Measurements from ENCODE around the gene OR11A1. TPM values are rescaled to one million over a fixed set of nuclear protein-coding genes. Genes with fewer than 3 reads are reported as not detected.

OR11A1 gene
- total and polyA plus RNA-seq, 2 experiments from 2014 or later, result not detected

GRCh38 chr6:29489286-29489685 lies 32.4 kb upstream of the OR11A1 start (continued):
- TF ChIP-seq ZNF462 (CRISPR knock-in tag; IDR thresholded peaks at IDR 0.05) (no peak), CTCF (conservative IDR thresholded peaks at IDR 0.05; ENCODE audit: low read depth in 2 of 2) (no peak), CREB1 (CRISPR knock-in tag; IDR thresholded peaks at IDR 0.05; ENCODE audit: low read depth) (no peak), STAT1 (IDR thresholded peaks at IDR 0.05; ENCODE audit: unreplicated experiment) (no peak), NANOG (IDR thresholded peaks at IDR 0.05; ENCODE audit: borderline replicate concordance) (no peak)

- Histone ChIP-seq H3K4me3 (no peak overlapping the region), H3K79me2 (replicated peaks; ENCODE audit: insufficient read depth) (no peaks in the 10 kb centered on the region), H3K4me1 (ENCODE audit: insufficient read depth) (no peaks in the 10 kb centered on the region), H3F3A (replicated peaks; ENCODE audit: low read depth) (no peaks in the 10 kb centered on the region), H3K9me2 (ENCODE audit: insufficient read depth) (peaks cover 22% of the 10 kb centered on the region), H3K27me3 (ENCODE audit: insufficient read depth) (no peaks in the 10 kb centered on the region), H3K36me3 (ENCODE audit: insufficient read depth) (no peaks in the 10 kb centered on the region), H2AFZ (no peak overlapping the region), H4K20me1 (replicated peaks; ENCODE audit: insufficient read depth) (no peaks in the 10 kb centered on the region), H3K27ac (ENCODE audit: low read depth) (no peak overlapping the region), H3K4me2 (no peak overlapping the region)
- H3K27ac Mint-ChIP-seq, result no peak overlapping the region
- ATAC-seq (no peak), DNase-seq (ENCODE audit: low spot score) (no peak)
- no peak for TF ChIP-seq STAT1 (IDR thresholded peaks at IDR 0.05; ENCODE audit: unreplicated experiment)
- H3K4me3 Mint-ChIP-seq, result no peak overlapping the region
- no peaks in the 10 kb centered on the region for H3K9me3 Mint-ChIP-seq
- peaks cover 5% of the 10 kb centered on the region for H3K27me3 Mint-ChIP-seq (ENCODE audit: insufficient read depth, low read depth, poor library complexity)
- H3K4me1 Mint-ChIP-seq, result peaks cover 5% of the 10 kb centered on the region
- H3K36me3 Mint-ChIP-seq (ENCODE audit: low read depth), result no peaks in the 10 kb centered on the region
Measured at GRCh38 chr6:29488874-29489273, 32.0 kb upstream of the OR11A1 start.

Data from GM23338 (cell line).